ENCODE results near the gene PMM1. TPM values are rescaled to one million over a fixed set of nuclear protein-coding genes. Genes with fewer than 3 reads are reported as not detected.
"Not testable (repeated sequence)": the region's sequence is repeated elsewhere in the genome, so short reads cannot be mapped to it uniquely, and the experiment has no call there.

Gene PMM1
- total RNA-seq, 1 donor from 2014 or later = 12.5 TPM

DNA sequence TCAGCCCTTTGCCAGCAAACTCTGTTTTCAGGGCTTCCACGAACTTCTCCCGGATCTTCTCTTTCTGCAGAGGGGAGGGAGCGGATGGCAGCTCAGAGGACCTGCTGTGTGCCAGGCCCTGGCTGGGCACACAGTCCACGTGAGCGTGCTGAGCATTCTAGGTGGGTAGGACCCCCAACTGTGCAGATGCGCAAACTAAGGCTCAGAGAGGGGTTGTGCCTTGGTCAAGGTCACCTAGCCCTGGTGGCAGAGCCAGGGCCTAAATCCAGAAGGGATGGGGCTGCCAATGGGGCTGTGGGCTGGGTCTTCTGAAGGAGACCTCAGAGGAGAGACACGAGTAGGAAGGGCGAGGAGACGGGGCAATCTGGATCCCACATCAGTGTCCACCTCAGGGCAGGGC, 10.8 kb downstream of the PMM1 start:
- TF ChIP-seq, protein P1, sequence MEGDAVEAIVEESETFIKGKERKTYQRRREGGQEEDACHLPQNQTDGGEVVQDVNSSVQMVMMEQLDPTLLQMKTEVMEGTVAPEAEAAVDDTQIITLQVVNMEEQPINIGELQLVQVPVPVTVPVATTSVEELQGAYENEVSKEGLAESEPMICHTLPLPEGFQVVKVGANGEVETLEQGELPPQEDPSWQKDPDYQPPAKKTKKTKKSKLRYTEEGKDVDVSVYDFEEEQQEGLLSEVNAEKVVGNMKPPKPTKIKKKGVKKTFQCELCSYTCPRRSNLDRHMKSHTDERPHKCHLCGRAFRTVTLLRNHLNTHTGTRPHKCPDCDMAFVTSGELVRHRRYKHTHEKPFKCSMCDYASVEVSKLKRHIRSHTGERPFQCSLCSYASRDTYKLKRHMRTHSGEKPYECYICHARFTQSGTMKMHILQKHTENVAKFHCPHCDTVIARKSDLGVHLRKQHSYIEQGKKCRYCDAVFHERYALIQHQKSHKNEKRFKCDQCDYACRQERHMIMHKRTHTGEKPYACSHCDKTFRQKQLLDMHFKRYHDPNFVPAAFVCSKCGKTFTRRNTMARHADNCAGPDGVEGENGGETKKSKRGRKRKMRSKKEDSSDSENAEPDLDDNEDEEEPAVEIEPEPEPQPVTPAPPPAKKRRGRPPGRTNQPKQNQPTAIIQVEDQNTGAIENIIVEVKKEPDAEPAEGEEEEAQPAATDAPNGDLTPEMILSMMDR (IDR thresholded peaks at IDR 0.05) = no peak
- Histone ChIP-seq H3K27ac (no peak overlapping the region), H3K36me3 (peaks cover 31 to 71% of the 10 kb centered on the region in 2 donors), H3K4me1 (no peaks in the 10 kb centered on the region), H3K27me3 (no peaks in the 10 kb centered on the region), H3K9me3 (no peaks in the 10 kb centered on the region), H3K4me3 (no peak overlapping the region)
- no peak for DNase-seq (ENCODE audit: low spot score in 2 of 2)
- intact Hi-C loops (cut with DNase I) = no loop called here

DNA sequence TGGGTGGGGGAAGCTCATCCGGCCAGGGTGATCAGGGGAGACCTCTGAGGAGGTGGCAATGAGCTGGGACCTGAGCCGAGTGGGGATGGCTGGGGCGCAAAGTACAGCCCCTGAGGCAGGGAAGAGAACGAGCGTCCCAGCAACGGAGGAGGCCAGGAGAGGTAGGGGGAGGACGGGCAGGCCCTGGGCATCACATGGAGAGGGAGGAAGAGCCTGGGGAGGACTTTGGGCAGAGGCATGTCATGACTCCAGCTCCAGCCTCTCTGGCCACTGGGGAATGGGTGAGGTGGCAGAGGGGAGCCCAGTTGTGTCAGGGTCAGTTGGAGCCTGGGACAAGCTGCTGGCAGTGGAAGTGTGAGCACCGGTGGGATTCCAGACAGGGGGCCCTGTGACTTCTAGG, 11.5 kb downstream of the PMM1 start:
- intact Hi-C loops (cut with DNase I) = no loop called here
- no peak overlapping the region for H3K27ac ChIP-seq

DNA sequence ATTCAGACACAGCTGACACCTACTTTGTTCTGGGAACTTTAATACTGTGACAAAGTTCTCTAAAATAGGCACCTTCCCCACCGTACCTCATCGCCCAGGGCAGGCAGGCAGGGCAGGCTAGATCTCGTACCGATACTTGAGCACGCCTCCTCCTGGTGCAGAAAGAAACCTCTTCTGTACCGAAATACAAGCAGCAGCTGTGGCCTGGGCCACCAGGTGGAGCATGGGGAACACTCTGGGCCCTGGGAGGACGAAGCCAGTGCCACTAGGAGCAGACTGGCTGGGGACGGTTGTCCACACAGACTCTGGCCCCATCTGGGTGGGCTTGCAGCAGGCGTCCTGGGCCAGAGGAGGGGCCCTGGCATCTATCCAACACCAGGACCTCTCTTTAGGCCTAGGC, 12.8 kb downstream of the PMM1 start:
- intact Hi-C loops (cut with DNase I) = no loop called here
- H3K36me3 ChIP-seq = peaks cover 42 to 70% of the 10 kb centered on the region in 2 donors
- no peaks in the 10 kb centered on the region for H3K9me3 ChIP-seq
- peak overlapping the region; percentile 6 to 35 for H3K27ac ChIP-seq
- H3K27me3 ChIP-seq = no peaks in the 10 kb centered on the region
- no peak overlapping the region for H3K4me3 ChIP-seq
- no peaks in the 10 kb centered on the region for H3K4me1 ChIP-seq
- TF ChIP-seq, protein P1 (IDR thresholded peaks at IDR 0.05) = peak; percentile 70 to 78 (median 77)
- DNase-seq (ENCODE audit: low spot score in 2 of 2) = peak in 1 of 2 donors; percentile 84

More for the DNA sequence above, 11.5 kb downstream of the PMM1 start:
- no peak for DNase-seq (ENCODE audit: low spot score in 2 of 2)
- H3K27me3 ChIP-seq = no peaks in the 10 kb centered on the region
- H3K4me3 ChIP-seq = no peak overlapping the region
- H3K4me1 ChIP-seq = no peaks in the 10 kb centered on the region
- H3K9me3 ChIP-seq = no peaks in the 10 kb centered on the region
- TF ChIP-seq, protein P1 (IDR thresholded peaks at IDR 0.05) = no peak
- peaks cover 32 to 70% of the 10 kb centered on the region in 2 donors for H3K36me3 ChIP-seq

DNA sequence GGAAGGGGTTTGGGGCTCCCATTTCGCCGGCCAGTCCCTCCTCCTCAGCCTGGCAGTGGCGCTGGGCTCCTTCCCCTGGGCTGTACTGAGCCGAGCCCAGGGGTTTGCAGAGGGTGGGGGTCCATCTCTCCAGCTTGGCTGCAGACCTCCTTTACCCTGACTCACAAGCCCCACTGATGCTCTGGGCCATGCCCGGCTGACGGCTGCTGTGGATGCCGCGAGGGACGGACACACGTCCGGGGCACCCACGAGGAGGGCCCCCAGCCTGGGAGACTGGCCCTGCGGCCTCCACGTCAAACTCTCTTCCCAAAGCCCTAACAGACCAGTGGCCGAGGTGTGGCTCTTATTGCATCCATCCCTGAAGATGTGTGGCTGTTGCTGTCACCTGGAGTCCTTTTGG, 14.1 kb downstream of the PMM1 start:
- TF ChIP-seq, protein P1 (IDR thresholded peaks at IDR 0.05) = no peak
- intact Hi-C loops (cut with DNase I) = no loop called here
- H3K9me3 ChIP-seq = no peaks in the 10 kb centered on the region
- H3K27me3 ChIP-seq = no peaks in the 10 kb centered on the region
- H3K27ac ChIP-seq = peak overlapping the region; percentile 72 to 75
- H3K4me1 ChIP-seq = no peaks in the 10 kb centered on the region
- H3K4me3 ChIP-seq = no peak overlapping the region
- no peak for DNase-seq (ENCODE audit: low spot score in 2 of 2)
- peaks cover 47 to 74% of the 10 kb centered on the region in 2 donors for H3K36me3 ChIP-seq

DNA sequence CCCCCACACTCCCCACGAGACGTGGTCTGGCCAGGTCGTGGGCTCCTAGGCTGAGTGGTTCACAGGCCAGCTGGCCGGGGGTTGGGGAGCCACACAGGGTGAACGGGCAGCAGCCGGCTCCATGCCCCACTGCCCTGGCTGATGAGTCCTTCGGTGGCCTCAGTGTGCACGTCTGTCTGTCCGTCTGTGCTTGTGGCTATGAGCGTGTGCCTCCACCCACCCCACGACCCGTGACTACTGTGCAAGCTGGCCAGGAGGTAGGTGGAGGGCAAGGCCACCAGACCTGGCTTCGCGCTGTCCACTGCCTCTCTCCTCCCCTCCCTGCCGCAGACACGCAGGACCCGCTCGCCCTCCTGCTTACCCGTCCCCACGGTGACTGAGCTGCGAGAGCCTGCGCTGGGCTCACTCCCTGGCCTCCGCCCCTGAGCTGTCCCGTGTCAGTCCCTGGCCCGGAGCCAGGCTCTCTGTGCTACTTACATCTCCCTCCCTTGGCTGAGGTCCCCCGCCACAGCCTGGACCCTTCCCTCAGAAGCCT, 14.7 kb downstream of the PMM1 start:
- H3K27me3 ChIP-seq = no peaks in the 10 kb centered on the region
- intact Hi-C loops (cut with DNase I) = no loop called here
- H3K27ac ChIP-seq = peak overlapping the region; percentile 72 to 75
- H3K4me1 ChIP-seq = peaks cover 0 to 2% of the 10 kb centered on the region in 2 donors
- peaks cover 47 to 67% of the 10 kb centered on the region in 2 donors for H3K36me3 ChIP-seq
- DNase-seq (ENCODE audit: low spot score in 2 of 2) = peak in 1 of 2 donors; percentile 81
- H3K9me3 ChIP-seq = no peaks in the 10 kb centered on the region
- TF ChIP-seq, protein P1 (IDR thresholded peaks at IDR 0.05) = no peak
- H3K4me3 ChIP-seq = no peak overlapping the region

DNA sequence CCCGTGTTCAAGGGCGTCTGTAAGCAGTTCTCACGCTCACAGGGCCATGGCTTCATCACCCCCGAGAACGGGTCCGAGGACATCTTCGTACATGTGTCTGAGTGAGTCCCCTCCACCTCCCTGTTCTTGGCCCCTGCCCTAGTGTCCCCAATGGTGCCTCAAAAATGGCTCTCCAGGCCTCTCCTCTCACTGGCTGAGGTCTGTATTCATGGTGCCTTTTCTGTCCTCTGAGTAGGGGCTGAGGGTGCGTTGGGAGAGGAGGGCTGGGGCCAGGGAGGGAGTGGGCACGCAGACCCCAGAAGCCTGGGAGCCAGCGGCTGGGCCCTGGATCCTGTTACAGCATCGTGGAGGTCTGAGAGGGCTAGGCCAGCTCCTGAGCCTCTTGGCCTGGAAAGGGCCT, 16.0 kb downstream of the PMM1 start:
- no peak overlapping the region for H3K27ac ChIP-seq
- TF ChIP-seq, protein P1 (IDR thresholded peaks at IDR 0.05) = no peak
- peaks cover under 1 to 7% of the 10 kb centered on the region in 2 donors for H3K4me1 ChIP-seq
- intact Hi-C loops (cut with DNase I) = no loop called here
- H3K4me3 ChIP-seq = no peak overlapping the region
- DNase-seq (ENCODE audit: low spot score in 2 of 2) = no peak
- no peaks in the 10 kb centered on the region for H3K27me3 ChIP-seq
- H3K36me3 ChIP-seq = peaks cover 45 to 55% of the 10 kb centered on the region in 2 donors
- H3K9me3 ChIP-seq = no peaks in the 10 kb centered on the region

DNA sequence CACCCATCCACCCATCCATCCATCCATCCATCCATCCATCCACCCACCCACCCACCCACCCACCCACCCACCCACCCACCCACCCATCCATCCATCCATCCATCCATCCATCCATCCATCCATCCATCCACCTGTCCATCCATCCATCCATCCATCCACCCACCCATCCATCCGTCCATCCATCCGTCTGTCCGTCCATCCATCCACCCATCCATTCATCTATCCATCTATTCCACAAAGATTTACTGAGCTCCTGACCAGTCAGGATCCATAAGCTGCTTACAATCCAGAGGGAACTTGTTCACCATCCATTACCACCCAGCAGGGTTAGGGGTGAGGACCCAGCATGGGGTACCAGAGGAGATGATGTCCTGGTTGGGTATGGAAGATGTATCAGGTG, 17.3 kb downstream of the PMM1 start:
- H3K27ac ChIP-seq; H3K27me3 ChIP-seq; DNase-seq (ENCODE audit: low spot score in 2 of 2); H3K9me3 ChIP-seq; intact Hi-C loops (cut with DNase I); H3K4me3 ChIP-seq: not testable (repeated sequence)
- Histone ChIP-seq H3K4me1 (peaks cover 6 to 17% of the 10 kb centered on the region in 2 donors), H3K36me3 (peaks cover 37 to 41% of the 10 kb centered on the region in 2 donors)
